Keratinocyte (primary cell): Measurements from ENCODE around the gene ZNF486.

ENCODE experiments used
- CTCF ChIP-seq, 3 experiments: IDR thresholded peaks in 1 of 3; conservative IDR thresholded peaks in 1 of 3; optimal IDR thresholded peaks in 1 of 3; 2 replicates in 2 of 3; 3 replicates in 1 of 3; pipeline versions ENCODE3 to v1.5.1; 2011; ENCODE audit warnings: low read length in 3 of 3, mild to moderate bottlenecking in 3 of 3, moderate library complexity in 2 of 3, control low read depth in 1 of 3, inconsistent platforms in 1 of 3; ENCODE audit not compliant: insufficient read depth in 2 of 3; ENCODE audit errors: extremely low read depth in 1 of 3
- EZH2 ChIP-seq: IDR thresholded peaks from one replicate; pipeline ENCODE4 v1.6.1; 2012; ENCODE audit warnings: inconsistent platforms, mild to moderate bottlenecking, low read length, moderate library complexity

GRCh38 chr19:20245309-20245708 lies 78.3 kb downstream of the ZNF486 start:
- TF ChIP-seq CTCF (optimal IDR thresholded peaks at IDR 0.05 in 1 of 3, IDR thresholded peaks at IDR 0.05 in 1 of 3, conservative IDR thresholded peaks at IDR 0.05 in 1 of 3; ENCODE audit: extremely low read depth in 1 of 3, insufficient read depth in 2 of 3, low read length in 3 of 3): no peak
- TF ChIP-seq EZH2: no peak
